ENCODE measurements around the gene COX7B2.

Gene COX7B2, protein sequence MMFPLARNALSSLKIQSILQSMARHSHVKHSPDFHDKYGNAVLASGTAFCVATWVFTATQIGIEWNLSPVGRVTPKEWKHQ

DNA sequence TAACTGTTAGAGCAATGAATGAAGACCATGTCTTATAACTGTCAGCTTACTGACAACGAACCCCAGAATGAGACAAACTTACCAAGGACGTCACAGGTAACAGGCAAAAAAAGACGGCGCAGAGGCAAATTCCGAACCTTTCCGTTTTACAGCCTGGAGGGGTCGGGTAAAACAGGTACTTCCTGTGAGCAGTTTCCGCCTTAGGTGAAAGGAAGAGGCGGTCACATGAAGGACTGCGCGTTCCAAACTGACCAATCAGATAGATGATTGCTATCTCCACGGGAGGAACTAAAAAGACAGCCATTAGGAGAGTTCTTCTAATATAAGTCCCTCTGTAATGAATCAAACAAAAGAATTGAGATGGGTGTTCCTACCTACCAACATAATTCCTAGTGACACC is at the start of gene COX7B2:
TSS of gene COX7B2 (minus strand) at position 168 of the 400 bp plus-strand sequence. CDS start 174,053 bp downstream, outside the sequence.
- DNase-seq, result no peak

DNA sequence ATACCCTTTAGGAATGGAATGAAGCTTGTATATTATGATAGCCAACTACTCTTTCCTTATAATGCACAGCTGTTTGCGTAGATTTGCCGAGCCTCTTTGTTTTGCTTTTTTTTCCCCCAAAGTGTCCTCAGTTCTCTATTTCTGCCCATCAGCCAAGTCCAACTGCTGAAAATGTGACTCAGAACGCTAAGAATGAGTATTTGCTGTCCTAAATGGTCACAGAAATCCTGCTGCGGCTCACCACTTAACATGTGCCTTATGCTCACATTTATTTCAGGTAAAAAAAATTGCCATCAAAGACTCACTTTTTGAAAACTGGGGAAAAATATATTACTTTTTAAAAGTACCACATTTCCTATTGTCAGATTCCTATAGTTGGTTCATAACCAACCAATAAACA is 47.4 kb upstream of the COX7B2 start:
- DNase-seq, result no peak

DNA sequence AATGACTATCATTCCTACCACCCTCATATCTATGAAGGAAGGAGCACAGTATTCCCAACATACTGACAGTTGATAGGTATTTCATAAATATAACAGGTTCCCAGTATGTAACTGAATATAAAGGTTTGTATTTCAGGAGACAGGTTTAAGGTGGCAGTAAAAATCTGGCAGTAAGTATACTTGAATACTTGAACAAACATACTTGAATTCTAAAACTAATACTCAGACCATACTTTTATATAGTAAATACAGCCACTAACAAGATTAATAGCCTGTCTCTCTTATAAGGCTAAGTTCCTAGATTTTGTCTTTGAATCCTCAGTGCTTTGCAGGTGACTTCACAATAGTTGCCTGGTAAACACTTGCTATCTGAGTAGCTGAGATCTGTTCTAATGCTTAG is 46.6 kb upstream of the COX7B2 start:
- no peak for DNase-seq

DNA sequence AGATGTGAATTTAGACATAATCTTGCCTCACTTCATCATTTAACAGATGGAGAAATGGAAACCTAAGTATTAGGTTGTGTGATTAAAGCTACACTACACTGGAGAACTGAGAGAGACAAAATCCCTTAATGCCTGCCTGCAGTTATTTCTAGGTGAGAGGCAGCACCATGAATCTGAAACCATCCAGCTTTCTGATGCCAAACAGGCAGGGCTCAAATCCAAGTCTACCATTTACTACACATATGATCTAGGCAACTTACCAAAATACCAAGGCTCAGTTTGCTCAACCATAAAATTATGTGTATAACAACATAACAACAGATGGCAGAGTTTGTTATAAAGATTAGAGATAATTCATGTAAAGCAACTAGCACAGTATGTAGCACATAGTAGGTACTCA is 45.6 kb upstream of the COX7B2 start:
- DNase-seq, result no peak

DNA sequence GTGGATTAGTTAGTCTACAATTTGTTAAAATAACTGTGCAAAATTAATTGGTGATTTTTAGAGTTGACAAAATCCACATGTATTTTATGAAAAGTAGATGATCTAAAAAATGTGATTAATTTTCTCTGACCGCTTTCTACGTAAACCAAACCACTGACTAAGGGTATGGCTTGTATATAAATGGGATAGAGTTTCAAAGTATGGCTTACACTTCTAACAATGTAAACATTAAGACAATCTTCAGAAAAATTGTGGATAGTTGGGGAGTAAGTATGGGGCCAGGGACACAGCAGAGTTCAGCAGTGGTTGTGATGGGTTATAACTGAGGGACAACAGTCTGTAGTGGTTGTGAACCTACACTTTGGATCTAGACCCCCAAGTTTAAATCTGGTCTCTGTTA is 44.5 kb upstream of the COX7B2 start:
- DNase-seq, result no peak

DNA sequence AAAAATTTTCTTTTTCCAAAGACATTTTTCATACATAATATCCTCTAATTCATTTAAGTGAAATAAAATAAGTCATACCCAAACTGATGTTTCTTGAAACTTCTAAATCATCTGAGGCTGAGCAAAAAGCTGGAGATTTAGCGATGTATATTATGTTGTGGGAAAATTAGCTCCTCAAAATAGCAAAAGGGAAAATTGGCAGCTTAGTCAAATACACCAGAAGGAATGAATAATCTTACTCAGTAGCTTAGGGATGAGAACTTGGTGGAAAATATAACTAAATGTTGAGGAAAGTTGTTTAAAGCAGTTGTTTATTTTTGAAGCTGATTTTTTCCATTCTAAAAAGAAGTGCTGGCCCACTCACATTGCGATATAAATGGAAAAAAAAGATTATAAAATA is 43.4 kb upstream of the COX7B2 start:
- DNase-seq, result no peak

DNA sequence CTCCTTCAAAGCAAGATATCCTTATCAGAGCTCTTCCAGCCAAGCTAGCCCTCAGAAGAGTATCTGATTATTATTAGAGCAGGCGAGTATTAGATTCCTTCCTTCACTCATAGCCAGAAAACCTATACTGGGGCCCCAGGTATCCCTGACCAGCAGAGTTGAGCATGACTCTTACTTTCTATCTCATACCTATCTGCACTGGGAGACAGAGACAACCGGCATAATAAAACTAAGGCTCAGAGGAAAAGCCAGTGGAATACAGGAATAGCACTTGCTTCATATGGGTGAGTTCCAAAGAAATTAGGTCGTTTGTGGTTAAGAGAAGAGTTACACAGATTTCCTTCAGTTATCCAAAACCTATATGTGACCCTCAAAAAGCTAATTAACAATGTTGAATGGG is 41.8 kb upstream of the COX7B2 start:
- DNase-seq, result peak; percentile 1

DNA sequence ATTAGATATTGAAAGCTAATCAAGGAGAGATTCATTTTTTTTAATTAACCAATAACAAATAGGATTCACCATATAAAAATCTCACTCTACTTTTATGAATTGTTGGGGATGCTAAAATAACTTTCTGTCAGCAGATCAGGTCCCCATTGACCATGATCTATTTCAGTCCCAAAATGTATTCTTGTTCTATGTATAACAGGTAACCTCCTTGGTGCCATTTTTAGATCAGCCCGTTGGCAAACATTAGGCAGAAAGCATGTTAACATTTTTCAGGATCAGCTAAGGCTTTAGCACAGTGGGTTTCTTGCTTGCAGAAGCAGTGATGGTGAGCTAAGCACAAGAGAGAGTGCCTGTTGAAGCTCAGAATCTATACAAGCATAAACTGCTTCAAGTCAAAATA is 40.8 kb upstream of the COX7B2 start:
- DNase-seq, result no peak

DNA sequence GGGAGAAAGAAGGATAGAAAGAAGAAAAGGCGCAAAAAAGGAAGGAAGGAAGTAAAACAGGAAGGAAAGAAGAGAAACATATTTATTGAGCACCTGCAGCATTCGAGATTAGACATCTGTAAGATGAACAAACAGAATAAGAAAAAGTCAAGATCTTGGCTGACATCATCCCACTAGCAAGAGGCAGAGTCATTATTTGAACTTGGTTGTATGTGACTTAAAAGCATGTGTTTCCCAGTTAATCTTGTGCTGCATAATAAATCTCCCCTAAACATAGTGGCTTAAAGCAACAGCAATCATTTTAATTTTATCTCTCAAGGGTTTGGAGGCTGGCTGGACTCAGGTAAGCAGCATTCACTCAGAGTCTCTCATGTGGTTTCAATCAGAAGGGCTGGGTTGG is 38.5 kb upstream of the COX7B2 start:
- no peak for DNase-seq

DNA sequence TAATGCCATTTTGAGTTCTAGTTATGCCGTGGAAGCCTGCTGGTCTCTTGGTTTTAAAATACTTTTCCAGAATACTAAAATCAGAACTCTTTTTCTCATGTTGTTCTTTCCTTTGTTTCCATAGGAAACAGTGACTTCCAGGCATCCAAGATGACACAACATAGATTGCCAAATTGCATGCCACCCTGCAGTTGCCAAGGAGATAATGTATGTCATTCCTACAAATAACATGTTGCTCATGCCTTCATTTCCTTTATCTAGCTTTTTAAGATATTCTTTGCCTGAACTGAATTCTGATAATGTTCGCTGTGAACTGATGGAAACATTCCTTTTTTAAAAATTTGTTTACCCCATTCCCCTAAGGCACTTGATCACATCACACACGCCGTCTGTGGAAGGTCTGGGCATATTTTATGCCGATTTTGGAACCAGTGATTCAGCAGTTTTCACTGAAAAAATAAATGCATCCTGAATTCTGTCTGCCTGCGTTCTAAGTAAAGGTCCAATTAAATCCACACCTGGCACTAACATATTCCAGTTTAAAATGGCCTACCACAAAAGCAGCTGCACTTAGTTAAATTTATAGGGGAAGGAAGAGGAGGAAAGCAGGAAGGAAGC is 38.0 kb upstream of the COX7B2 start:
- peak; percentile 26 for DNase-seq

DNA sequence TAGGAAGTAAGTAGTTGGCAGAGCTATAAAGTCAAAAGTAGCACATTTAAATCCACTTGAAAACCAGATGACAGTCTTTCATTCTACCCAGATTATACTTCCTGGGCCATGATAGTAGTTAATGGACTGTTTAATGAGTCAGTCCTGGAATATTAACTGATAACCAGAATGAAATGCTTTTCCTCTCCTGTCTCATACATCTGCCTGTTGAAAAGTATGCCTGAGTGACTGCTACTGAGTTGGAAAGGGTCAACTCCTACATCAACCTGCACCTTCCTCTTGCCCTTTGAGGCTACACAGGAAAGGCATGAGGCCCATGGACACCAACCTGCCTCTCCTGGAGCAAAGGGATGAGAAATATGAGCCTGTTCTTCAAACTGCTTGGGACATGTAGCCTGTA is 36.0 kb upstream of the COX7B2 start:
- peak; percentile 55 for DNase-seq

DNA sequence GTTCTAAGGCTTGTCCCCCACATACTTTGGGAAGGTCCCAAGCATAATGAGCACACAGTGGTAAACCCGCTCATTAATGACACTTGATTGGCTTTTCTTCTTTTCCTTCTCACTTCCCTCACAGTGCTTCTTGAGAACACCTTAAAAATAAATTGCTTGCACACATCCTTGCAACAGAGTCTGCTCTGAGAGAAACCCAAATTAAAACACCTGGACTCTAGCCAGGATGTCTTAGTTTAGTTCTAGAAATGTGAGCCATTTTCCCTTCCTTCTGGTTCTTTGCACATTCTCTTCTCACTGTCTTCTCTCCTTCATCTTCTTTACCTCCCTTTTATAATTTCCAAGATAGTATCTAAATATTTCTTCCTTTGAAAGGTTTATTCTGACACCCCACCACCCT is 35.3 kb upstream of the COX7B2 start:
- DNase-seq, result no peak

DNA sequence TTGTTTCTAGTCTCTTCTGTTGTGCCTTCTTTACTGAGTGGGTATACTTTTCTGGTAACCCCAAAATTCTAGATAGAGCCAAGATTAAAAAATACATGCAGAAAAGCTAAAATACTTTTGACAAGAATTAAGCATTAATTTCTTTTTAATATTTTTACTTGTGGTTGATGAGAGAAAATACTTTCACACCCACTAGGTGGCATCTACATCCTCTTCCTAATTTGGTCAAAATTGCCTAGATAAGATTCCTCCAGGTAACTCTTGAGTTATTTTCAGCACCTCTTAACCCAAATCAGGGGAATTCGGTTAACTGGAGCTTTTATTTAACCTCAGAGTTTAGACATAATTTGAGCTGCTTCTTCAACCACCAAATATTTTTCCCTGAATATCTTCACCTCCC is 28.4 kb upstream of the COX7B2 start:
- DNase-seq, result no peak

DNA sequence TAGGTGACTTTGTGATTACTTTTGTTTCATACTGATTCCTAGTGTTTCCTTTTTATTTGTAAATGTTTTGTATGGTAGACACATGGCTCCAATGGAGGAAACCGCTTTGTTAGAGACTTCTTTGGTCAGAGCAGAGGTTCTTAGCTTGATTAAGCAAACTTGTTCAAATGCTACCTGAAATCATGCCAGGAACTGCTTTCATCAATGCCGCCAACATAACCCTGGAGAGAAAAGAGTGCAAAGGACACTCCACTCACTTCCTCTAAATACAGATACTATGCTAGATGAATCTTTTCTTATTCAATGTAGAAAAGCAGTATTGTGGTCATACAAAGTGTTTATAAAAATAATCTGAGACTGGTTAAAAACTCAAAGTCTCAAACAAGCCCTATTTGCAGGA is 25.7 kb upstream of the COX7B2 start:
- no peak for DNase-seq

DNA sequence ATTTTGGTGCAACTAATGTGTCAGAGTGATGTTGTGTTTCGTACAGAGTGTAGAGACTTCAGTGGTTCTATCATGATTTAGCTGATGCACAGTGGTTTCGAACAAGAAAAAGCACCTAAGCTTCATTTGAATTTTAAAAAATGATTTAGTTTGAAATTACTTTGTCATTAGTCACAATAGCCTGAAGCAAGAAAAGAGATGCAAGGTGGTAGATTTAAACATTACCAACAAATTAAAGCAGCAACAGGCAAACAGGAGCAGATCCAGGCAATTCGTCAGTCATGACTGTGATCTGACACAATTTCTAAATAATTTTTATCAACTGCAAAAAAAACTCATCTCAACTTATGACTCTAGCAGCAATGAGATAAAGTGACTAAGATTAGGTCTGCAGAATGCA is 24.6 kb upstream of the COX7B2 start:
- peak; percentile 63 for DNase-seq

DNA sequence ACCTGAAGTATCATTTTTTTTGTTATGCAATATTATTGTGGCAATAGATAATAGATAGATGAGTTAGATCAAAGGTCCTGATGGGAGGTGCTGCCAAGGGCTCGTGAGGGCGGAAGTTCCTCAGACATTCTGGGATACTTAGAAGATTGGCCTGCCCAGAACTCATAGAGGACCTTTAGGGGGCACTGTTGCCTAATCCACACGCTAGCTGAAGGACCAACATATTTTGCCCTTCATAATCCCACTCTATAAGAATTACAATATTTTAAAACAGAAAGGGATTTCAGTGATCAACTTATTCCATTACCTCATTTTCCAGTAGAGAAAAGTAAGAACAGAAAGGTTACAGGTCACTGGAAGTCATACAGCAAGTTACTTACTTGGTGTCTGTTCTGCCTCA is 22.9 kb upstream of the COX7B2 start:
- DNase-seq, result peak; percentile 3

DNA sequence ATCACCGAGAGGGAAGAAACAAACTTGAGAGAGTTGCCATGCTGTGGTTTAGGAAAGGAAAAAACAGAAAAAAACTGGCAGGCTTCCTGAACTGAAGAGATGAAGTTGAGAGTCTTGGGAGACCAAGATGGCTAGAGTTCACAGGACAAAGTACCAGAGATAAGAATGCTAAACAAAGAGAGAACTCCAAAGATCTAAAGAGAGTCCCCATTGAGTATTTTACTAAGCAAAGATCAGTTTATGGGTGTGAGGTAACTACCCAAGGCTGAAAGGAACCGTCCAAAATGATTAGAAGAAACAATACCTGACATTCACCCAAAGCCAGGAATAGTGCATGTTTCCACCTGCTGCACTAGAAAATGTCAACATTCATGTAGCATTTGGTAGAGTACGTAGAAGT is 21.8 kb upstream of the COX7B2 start:
- DNase-seq, result no peak

DNA sequence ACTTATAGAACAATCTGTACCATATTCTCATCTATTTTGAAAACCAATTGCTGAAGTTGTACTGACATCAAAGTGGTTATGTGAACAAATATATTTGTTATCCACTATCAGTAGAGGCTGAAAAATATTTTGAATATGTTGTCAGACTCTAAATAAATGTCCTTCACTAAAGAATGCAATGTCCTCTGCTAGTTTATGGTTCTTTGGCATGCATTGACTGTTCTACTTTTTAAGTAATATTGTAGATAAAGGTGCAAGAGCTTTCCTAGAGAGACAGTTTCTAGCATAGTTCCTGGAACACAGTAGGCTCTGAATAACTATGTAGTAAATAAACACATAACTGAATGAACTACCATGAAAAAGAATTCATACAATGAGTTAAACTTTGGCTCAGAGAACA is 18.2 kb upstream of the COX7B2 start:
- peak; percentile 39 for DNase-seq

DNA sequence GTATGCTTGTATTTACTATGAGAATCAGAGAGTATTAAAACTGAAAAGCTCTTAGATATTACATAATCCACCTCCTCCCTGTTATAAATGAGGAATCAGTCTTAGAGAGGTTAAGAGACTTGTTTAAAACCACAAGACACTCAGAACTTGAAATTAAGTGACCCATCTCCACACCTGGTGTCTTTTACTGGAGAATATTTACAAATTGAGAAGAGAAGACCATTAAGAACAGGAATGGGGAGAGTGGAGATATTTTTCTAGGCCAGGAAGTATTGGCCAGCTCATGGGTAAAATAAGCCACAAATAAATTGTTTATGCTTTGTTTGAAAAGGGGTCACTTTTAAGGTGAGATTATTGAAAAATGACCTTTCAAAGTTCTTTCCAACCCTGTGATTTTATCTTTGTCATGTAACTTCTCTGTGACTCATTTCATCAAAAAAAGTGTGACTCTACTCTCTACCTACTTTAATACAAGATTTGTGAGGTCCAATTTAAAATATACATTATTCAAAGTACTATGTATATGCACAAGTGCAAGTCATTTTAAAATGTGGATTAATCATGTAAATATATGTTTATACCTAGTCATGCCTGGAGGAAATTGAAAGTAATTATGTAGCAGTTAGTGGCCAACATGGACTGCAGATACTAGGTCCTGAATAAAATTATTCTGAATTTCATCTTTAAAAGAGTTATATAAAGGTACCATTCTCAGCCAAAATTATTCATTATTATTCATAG is 15.9 kb upstream of the COX7B2 start:
- no peak for DNase-seq

DNA sequence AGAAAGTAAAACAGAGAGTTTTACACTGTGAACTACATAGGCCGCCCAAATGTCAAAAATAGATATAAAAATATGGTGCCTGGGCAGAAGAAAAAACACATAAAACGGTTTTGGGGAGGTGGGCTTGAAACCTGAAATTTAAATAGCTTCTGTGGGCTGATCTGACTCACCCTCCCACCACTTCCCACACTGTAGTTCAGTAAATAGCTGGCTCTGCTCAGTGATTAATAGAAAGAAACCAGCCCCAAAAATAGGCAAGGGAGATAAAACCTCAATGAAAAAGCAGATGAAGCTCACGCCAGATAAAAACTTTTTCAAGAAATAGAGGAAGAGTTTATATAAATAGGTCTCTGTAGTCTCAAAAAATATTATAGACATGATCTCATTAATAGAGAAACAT is 13.2 kb upstream of the COX7B2 start:
- no peak for DNase-seq

DNA sequence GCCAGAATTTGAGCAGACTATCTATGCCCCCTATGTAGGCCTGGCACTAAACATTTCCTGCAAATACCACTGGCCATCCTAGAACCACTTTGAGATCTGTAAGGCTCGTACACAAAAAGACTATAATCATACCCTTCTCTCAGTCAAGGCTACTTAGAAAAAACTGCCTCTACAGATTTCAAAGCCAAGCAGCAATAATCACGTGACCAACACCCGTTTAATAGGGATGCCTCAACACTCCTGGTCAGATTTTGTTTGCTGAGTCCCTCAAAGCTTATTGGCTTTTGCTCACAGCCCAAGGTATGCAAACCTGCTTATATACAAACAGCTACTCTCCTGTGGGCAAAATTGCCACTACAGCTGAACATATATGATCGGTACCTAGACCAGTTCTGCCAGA is 897 bp downstream of the COX7B2 start:
- no peak for DNase-seq

DNA sequence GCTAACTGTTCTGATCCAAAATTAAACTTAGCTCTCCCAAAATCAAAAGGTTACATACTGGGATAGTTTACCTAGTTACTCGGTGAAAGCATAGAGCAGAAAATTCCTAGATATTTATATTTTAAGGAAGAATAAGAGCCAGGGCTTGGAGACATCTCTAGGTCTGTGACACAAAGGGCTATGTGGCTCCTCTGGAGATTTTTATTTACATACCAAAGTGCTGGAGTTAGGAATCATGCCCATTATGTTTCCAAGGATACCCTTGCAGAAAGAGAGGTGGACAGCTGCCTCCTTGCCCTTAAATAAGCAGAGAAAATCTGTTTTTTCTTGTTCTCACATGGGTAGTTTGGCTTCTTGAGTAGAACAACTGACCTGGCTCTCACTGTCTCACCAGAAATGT is 9.0 kb downstream of the COX7B2 start:
- DNase-seq, result no peak

DNA sequence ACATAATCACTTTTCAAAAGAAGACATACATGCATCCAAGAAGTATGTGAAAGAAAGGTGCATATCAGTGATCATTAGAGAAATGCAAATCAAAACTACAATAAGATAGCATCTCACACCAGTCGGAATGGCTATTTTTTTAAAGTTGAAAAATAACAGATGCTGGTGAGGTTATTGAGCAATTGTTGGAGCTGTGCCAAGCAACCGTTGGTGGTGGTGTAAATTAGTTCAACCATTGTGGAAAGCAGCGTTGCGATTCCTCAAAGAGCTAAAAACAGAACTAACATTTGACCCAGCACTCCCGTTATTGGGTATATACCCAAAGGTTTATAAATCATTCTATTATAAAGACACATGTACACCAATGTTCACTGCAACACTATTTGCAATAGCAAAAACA is 14.2 kb downstream of the COX7B2 start:
- DNase-seq, result no peak

DNA sequence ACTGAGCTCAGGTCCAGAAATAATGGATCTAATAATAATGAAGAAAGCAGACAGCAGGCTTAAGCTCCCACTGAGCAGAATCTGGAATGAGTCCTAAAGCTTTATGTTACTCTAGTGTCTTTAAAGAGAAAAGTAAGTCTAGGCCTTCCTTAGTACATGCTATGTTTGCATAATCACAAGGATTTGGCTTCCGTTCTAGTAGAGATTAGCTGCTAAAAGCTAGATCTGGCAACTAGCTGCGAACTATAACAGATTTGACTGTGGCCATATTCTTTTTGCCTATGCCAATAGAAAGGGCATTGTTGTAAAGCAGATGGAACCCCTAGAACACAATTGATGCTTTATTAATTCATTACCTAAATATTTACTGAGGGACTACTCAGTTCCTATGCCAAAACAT is 19.0 kb downstream of the COX7B2 start:
- DNase-seq, result no peak

DNA sequence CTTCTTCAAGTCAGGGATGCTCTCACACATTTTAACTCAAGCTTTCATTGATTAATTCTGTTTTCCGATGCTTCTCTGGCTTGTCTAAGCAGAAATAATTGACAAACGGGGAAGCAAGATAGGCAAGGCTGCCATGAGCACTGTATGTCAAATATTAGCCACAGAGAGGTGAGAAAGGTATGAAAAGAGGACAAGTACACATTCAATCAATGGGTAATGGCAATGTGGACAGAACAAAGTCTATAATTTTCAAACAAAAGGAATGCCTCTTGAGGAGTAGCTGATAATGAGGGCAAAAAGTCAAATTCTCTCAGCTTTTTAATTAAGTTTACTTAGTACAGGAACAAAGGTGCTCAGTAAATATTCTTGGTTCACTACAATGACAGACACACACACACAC is 19.6 kb downstream of the COX7B2 start:
- no peak for DNase-seq

All from NCI-H226 (cell line).